CD4-positive, alpha-beta memory T cell (primary cell): ENCODE results near the gene CCDC88C. TPM values are rescaled to one million over a fixed set of nuclear protein-coding genes. Genes with fewer than 3 reads are reported as not detected.

ENCODE experiments used
- CTCF ChIA-PET: fragments of 350-600 bp; sonication (Branson Sonifier 250); formaldehyde crosslinking; loops from one replicate; lab custom pipeline; 2021; ENCODE audit warnings: inconsistent platforms; ENCODE audit not compliant: partially characterized antibody; lab: Charles Lee
- POLR2A ChIA-PET: fragments of 350-600 bp; sonication (Branson Sonifier 250); formaldehyde crosslinking; loops from one replicate; lab custom pipeline; 2021; ENCODE audit not compliant: partially characterized antibody; lab: Charles Lee
- DNase-seq, 5 donors: peaks; one replicate each; pipeline versions ENCODE4 v3.0.0 to v3.0.0-alpha.2; 2020 to 2022; ENCODE audit warnings: mixed read lengths in 1 of 5
- H3K27ac ChIP-seq: one replicate; pipeline ENCODE4 v1.7.0; 2013; ENCODE audit warnings: low read depth, low read length
- H3K27me3 ChIP-seq: 2 replicates; pipeline ENCODE4 v1.7.0; 2013; ENCODE audit warnings: mild to moderate bottlenecking, low read length, moderate library complexity; ENCODE audit not compliant: insufficient read depth
- H3K36me3 ChIP-seq: 2 replicates; pipeline ENCODE4 v1.7.0; 2013; ENCODE audit warnings: mild to moderate bottlenecking, low read length, moderate library complexity; ENCODE audit not compliant: insufficient read depth
- H3K4me1 ChIP-seq: 2 replicates; pipeline ENCODE4 v1.7.0; 2013; ENCODE audit warnings: mild to moderate bottlenecking, low read length, moderate library complexity; ENCODE audit not compliant: insufficient read depth
- H3K4me3 ChIP-seq, 2 donors: one replicate each; pipeline ENCODE4 v1.7.0; 2013; ENCODE audit warnings: low read length in 2 of 2, mild to moderate bottlenecking in 1 of 2
- H3K9me3 ChIP-seq, 2 donors: one replicate each; pipeline ENCODE4 v1.7.0; 2013; ENCODE audit warnings: low read length in 2 of 2, control low read depth in 1 of 2; ENCODE audit not compliant: control insufficient read depth in 1 of 2
- H3K27ac Mint-ChIP-seq, 7 donors: one replicate each; pipeline ENCODE4 v1.8.0; 2020 to 2021; ENCODE audit warnings: mixed read lengths in 7 of 7, mild to moderate bottlenecking in 6 of 7, inconsistent platforms in 3 of 7, moderate library complexity in 3 of 7
- H3K27me3 Mint-ChIP-seq, 2 donors: one replicate each; pipeline ENCODE4 v1.8.0; 2020 to 2021; ENCODE audit warnings: mixed read lengths in 2 of 2
- H3K36me3 Mint-ChIP-seq, 2 donors: one replicate each; pipeline ENCODE4 v1.8.0; 2020 to 2021; ENCODE audit warnings: mixed read lengths in 2 of 2, inconsistent platforms in 1 of 2, mild to moderate bottlenecking in 1 of 2
- H3K4me1 Mint-ChIP-seq, 4 donors: one replicate each; pipeline ENCODE4 v1.8.0; 2020 to 2021; ENCODE audit warnings: mixed read lengths in 4 of 4, mild to moderate bottlenecking in 1 of 4
- H3K4me3 Mint-ChIP-seq, 8 donors: one replicate each; pipeline ENCODE4 v1.8.0; 2020 to 2021; ENCODE audit warnings: mixed read lengths in 8 of 8, mild to moderate bottlenecking in 7 of 8, moderate library complexity in 6 of 8, inconsistent platforms in 3 of 8
- H3K9me3 Mint-ChIP-seq, 8 donors: one replicate each; pipeline ENCODE4 v1.8.0; 2020 to 2021; ENCODE audit warnings: mixed read lengths in 8 of 8, mild to moderate bottlenecking in 5 of 8, inconsistent platforms in 3 of 8, moderate library complexity in 1 of 8
- intact Hi-C: fragments of 100-400 bp; cut with micrococcal nuclease; formaldehyde crosslinking; loops from one replicate; pipeline ENCODE4 v1.15.1; 2023
- polyA plus RNA-seq, 2 donors: library from polyadenylated mRNA; unstranded; fragments of 300-500 nt; fragmentation: Illumina TruSeq; gene quantifications; one replicate each; pipeline ENCODE4 v1.2.3, GENCODE V29; 2021
- total RNA-seq, 2 experiments: library from RNA; stranded (reverse); gene quantifications; one replicate each; pipeline ENCODE4 v1.2.3, GENCODE V29; 2021

Gene CCDC88C
- total and polyA plus RNA-seq, 4 experiments from 2014 or later = 17.1 to 293 (median 161) TPM

- H3K4me1 ChIP-seq = peaks cover 19% of the 10 kb centered on the region
- no peaks in the 10 kb centered on the region for H3K27me3 ChIP-seq
- peaks cover 95% of the 10 kb centered on the region for H3K36me3 ChIP-seq
- ChIA-PET POLR2A (interaction anchor here (2.0 kb wide), 1 partner anchor 120 kb away, joined by 4 read pairs; no protein-coding TSS in a partner anchor), CTCF (interaction anchor here (2.5 to 25.0 kb wide), 2 partner anchors 124 to 129 kb away, joined by 8 to 480 read pairs; no protein-coding TSS in a partner anchor)
- H3K27me3 Mint-ChIP-seq = no peaks in the 10 kb centered on the region
- no peak overlapping the region for H3K4me3 Mint-ChIP-seq
- peaks cover 74 to 91% of the 10 kb centered on the region in 2 donors for H3K36me3 Mint-ChIP-seq
- H3K27ac Mint-ChIP-seq = peak overlapping the region in 4 of 7 donors; percentile 10 to 84 (median 66)
- no peak for DNase-seq
- intact Hi-C loops = no loop called here
- H3K9me3 Mint-ChIP-seq = no peaks in the 10 kb centered on the region
- H3K9me3 ChIP-seq = no peaks in the 10 kb centered on the region
- no peak overlapping the region for H3K4me3 ChIP-seq
- peaks cover 12 to 26% (median 13%) of the 10 kb centered on the region in 4 donors for H3K4me1 Mint-ChIP-seq
- no peak overlapping the region for H3K27ac ChIP-seq
These were observed 119.0 kb downstream of the CCDC88C start for GRCh38 chr14:91298576-91298975.

- Histone ChIP-seq H3K27ac (no peak overlapping the region), H3K4me3 (no peak overlapping the region), H3K9me3 (no peaks in the 10 kb centered on the region), H3K4me1 (peaks cover 5% of the 10 kb centered on the region), H3K27me3 (no peaks in the 10 kb centered on the region), H3K36me3 (peaks cover 99% of the 10 kb centered on the region)
- ChIA-PET CTCF (interaction anchor here (1.1 to 25.0 kb wide), 6 partner anchors 7 to 132 kb away, joined by 3 to 480 read pairs (median 4); no protein-coding TSS in a partner anchor), POLR2A (interaction anchor here (0.9 to 2.0 kb wide), 5 partner anchors 13 to 121 kb away, joined by 3 to 4 read pairs (median 4); no protein-coding TSS in a partner anchor)
- intact Hi-C loops = no loop called here
- peak in 1 of 5 donors; percentile 26 for DNase-seq
- peak overlapping the region in 4 of 7 donors; percentile 10 to 87 (median 56) for H3K27ac Mint-ChIP-seq
- peaks cover 7 to 18% (median 7%) of the 10 kb centered on the region in 4 donors for H3K4me1 Mint-ChIP-seq
- peaks cover 82 to 92% of the 10 kb centered on the region in 2 donors for H3K36me3 Mint-ChIP-seq
- no peaks in the 10 kb centered on the region for H3K27me3 Mint-ChIP-seq
- H3K4me3 Mint-ChIP-seq = peak overlapping the region in 2 of 8 donors; percentile 6 to 52
- peaks cover 0 to 3% (median 0%) of the 10 kb centered on the region in 8 donors for H3K9me3 Mint-ChIP-seq
These were observed 120.4 kb downstream of the CCDC88C start for GRCh38 chr14:91297081-91297711.

- H3K4me3 Mint-ChIP-seq = no peak overlapping the region
- peak in 1 of 5 donors; percentile 11 for DNase-seq
- intact Hi-C loops = no loop called here
- CTCF ChIA-PET = interaction anchor here (1.0 to 25.0 kb wide), 4 partner anchors 9 to 123 kb away, joined by 3 to 480 read pairs (median 6); no protein-coding TSS in a partner anchor
- H3K4me1 Mint-ChIP-seq = peaks cover 0 to 10% (median 2%) of the 10 kb centered on the region in 4 donors
- Histone ChIP-seq H3K4me3 (no peak overlapping the region), H3K27ac (no peak overlapping the region), H3K27me3 (no peaks in the 10 kb centered on the region), H3K36me3 (peaks cover 99% of the 10 kb centered on the region), H3K4me1 (no peaks in the 10 kb centered on the region), H3K9me3 (no peaks in the 10 kb centered on the region)
- H3K36me3 Mint-ChIP-seq = peaks cover 84 to 92% of the 10 kb centered on the region in 2 donors
- peak overlapping the region in 5 of 7 donors; percentile 30 to 87 (median 60) for H3K27ac Mint-ChIP-seq
- peaks cover 0 to 3% (median 0%) of the 10 kb centered on the region in 8 donors for H3K9me3 Mint-ChIP-seq
- POLR2A ChIA-PET = interaction anchor here (1.0 to 1.3 kb wide), 2 partner anchors 9 to 120 kb away, joined by 3 to 4 read pairs; no protein-coding TSS in a partner anchor
- no peaks in the 10 kb centered on the region for H3K27me3 Mint-ChIP-seq
These were observed 121.5 kb downstream of the CCDC88C start for GRCh38 chr14:91295851-91296796.

GRCh38 chr14:91295276-91295845 lies 122.3 kb downstream of the CCDC88C start:
- Histone ChIP-seq H3K4me3 (no peak overlapping the region), H3K36me3 (peaks cover 99% of the 10 kb centered on the region), H3K9me3 (no peaks in the 10 kb centered on the region), H3K27ac (no peak overlapping the region), H3K27me3 (no peaks in the 10 kb centered on the region), H3K4me1 (no peaks in the 10 kb centered on the region)
- H3K36me3 Mint-ChIP-seq = peaks cover 81 to 92% of the 10 kb centered on the region in 2 donors
- CTCF ChIA-PET = interaction anchor here (1.0 to 25.0 kb wide), 2 partner anchors 121 to 123 kb away, joined by 3 to 480 read pairs; no protein-coding TSS in a partner anchor
- peaks cover 0 to 7% (median under 1%) of the 10 kb centered on the region in 4 donors for H3K4me1 Mint-ChIP-seq
- H3K9me3 Mint-ChIP-seq = peaks cover 0 to 3% (median 0%) of the 10 kb centered on the region in 8 donors
- intact Hi-C loops = no loop called here
- no peak overlapping the region for H3K4me3 Mint-ChIP-seq
- POLR2A ChIA-PET = interaction anchor here (0.7 to 1.3 kb wide), 2 partner anchors 10 to 101 kb away, joined by 3 to 4 read pairs; no protein-coding TSS in a partner anchor
- DNase-seq = no peak
- no peaks in the 10 kb centered on the region for H3K27me3 Mint-ChIP-seq
- peak overlapping the region in 4 of 7 donors; percentile 24 to 57 (median 40) for H3K27ac Mint-ChIP-seq

GRCh38 chr14:91294153-91294552 lies 123.5 kb downstream of the CCDC88C start:
- no peak overlapping the region for H3K4me3 Mint-ChIP-seq
- no peak overlapping the region for H3K4me3 ChIP-seq
- no peaks in the 10 kb centered on the region for H3K27me3 ChIP-seq
- peaks cover 0 to 6% (median under 1%) of the 10 kb centered on the region in 4 donors for H3K4me1 Mint-ChIP-seq
- H3K4me1 ChIP-seq = no peaks in the 10 kb centered on the region
- ChIA-PET CTCF (interaction anchor here (0.9 to 25.0 kb wide), 3 partner anchors 9 to 119 kb away, joined by 3 to 480 read pairs (median 4); no protein-coding TSS in a partner anchor), POLR2A (no interaction called here)
- intact Hi-C loops = no loop called here
- H3K27ac ChIP-seq = peak overlapping the region; percentile 16
- no peaks in the 10 kb centered on the region for H3K9me3 ChIP-seq
- H3K36me3 ChIP-seq = peaks cover 99% of the 10 kb centered on the region
- H3K27ac Mint-ChIP-seq = peak overlapping the region in 6 of 7 donors; percentile 13 to 85 (median 64)
- peaks cover 0 to 3% (median 0%) of the 10 kb centered on the region in 8 donors for H3K9me3 Mint-ChIP-seq
- H3K27me3 Mint-ChIP-seq = no peaks in the 10 kb centered on the region
- peak in 1 of 5 donors; percentile 11 for DNase-seq
- peaks cover 77 to 91% of the 10 kb centered on the region in 2 donors for H3K36me3 Mint-ChIP-seq

GRCh38 chr14:91293281-91293680 lies 124.3 kb downstream of the CCDC88C start:
- Mint-ChIP-seq H3K4me3 (no peak overlapping the region), H3K27me3 (no peaks in the 10 kb centered on the region), H3K36me3 (peaks cover 71 to 91% of the 10 kb centered on the region in 2 donors), H3K4me1 (peaks cover 0 to 2% (median under 1%) of the 10 kb centered on the region in 4 donors), H3K9me3 (peaks cover 0 to 3% (median 0%) of the 10 kb centered on the region in 8 donors), H3K27ac (peak overlapping the region; percentile 26 to 85 (median 68))
- no peaks in the 10 kb centered on the region for H3K4me1 ChIP-seq
- no peak overlapping the region for H3K4me3 ChIP-seq
- ChIA-PET POLR2A (interaction anchor here (0.6 to 0.8 kb wide), 2 partner anchors 29 to 48 kb away, joined by 3 read pairs; no protein-coding TSS in a partner anchor), CTCF (interaction anchor here (0.7 to 25.0 kb wide), 4 partner anchors 24 to 392 kb away, joined by 3 to 480 read pairs (median 4); no protein-coding TSS in a partner anchor)
- intact Hi-C loops = no loop called here
- peaks cover 96% of the 10 kb centered on the region for H3K36me3 ChIP-seq
- H3K27ac ChIP-seq = peak overlapping the region; percentile 8
- peak in 1 of 5 donors; percentile 27 for DNase-seq
- H3K9me3 ChIP-seq = no peaks in the 10 kb centered on the region
- no peaks in the 10 kb centered on the region for H3K27me3 ChIP-seq
